GM18907 (cell line): ENCODE measurements around the gene CARD14.

ENCODE experiments used
- ATAC-seq: cut with Tn5 transposase; IDR thresholded peaks from one replicate; pipeline ENCODE4 v1.9.1; 2021; ENCODE audit warnings: mild to moderate bottlenecking, moderate library complexity; ENCODE audit not compliant: unreplicated experiment

The CARD14 gene

DNA sequence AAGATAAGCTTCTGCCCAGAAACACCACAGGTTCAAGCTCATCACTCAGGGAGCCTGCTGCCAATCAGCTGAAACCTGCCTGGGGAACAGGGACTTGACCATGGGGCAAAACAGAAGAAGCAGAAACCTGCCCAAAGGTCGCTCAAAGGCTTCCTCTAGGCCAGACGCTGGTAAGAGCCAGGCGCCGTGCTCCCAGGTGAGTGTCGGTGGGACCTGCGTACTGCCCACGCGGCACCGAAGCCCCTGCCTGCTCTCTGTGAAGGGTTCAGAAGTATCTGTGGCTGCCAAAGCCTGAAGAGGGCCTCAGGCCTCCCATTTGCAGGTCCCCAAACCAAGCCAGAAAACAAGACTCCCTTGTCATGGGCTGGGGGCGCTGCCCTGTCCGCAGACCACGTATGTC, 39.9 kb downstream of the CARD14 start:
- no peak for ATAC-seq

DNA sequence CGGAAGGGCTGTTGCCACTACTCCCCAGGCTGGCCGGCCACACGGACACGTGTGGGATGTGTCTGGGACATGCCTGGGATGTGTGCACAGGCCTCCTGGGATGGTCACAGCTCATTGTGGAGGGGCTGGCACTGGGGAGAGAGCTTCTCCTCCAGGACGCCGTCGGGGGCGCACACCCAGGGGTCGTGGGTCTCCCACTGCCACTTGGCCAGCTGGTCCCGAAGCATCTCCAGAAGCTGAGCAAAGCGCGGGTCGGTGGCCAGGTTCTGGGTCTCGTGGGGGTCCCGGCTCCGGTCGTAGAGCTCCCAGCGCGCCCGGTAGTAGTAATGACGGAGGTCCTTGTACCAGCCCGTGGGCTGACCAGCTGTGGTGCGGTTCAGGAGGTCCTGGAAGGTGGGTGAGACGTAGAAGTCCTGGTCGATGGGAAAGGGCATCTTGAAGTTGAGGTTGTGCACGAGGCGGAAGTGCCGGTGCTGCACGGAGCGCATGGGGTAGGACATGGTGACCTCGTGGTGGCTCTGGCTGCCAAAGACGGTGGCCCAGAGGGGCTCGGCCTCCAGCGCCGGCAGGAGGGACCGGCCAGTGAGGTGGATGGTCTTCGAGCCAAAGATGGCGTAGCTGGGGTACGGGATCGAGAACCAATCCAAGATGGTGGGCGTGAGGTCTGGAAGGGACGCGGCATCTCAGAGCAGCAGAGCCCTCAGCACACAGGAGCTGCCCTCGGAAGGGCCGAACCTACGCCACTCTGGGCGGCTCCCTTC, 40.7 kb downstream of the CARD14 start:
- no peak for ATAC-seq

DNA sequence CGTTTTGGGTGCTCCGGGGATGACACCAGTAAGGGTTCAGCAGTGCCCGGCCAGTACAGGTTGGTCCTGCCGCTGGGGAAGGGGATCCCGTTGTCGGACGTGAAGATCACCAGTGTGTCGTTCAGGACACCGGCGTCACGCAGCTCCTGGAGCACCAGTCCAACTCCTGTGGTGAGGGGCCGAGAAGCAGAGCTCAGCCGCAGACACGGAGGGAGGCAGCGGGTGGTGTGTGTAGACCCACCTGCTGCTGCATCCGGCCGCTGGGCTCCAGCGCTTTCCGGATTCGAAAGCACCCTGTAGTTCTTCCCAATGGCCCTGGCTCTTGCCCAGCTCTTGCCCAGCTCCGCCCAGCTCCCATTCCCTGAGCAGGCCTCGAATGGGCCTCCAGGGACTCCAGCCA, 42.3 kb downstream of the CARD14 start:
- ATAC-seq: no peak

DNA sequence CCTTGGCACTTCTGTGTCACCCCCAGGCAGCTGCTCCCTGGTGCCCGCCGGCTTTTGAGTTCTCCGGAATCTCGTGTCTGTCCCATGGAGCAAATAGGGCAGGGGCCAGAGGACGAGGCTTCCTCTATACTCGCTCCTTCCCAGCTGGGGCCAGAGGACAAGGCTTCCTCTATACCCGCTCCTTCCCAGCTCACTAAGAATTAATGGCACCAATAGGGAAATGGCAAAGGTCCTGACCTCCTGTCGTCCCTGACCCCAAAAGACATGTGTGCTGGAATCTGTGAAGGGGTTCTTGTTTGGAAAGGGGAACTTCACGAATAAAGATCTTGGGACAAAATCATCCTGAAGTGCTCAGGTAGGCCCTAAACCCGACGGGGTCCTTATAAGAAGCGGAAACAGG, 42.7 kb downstream of the CARD14 start:
- ATAC-seq: no peak

DNA sequence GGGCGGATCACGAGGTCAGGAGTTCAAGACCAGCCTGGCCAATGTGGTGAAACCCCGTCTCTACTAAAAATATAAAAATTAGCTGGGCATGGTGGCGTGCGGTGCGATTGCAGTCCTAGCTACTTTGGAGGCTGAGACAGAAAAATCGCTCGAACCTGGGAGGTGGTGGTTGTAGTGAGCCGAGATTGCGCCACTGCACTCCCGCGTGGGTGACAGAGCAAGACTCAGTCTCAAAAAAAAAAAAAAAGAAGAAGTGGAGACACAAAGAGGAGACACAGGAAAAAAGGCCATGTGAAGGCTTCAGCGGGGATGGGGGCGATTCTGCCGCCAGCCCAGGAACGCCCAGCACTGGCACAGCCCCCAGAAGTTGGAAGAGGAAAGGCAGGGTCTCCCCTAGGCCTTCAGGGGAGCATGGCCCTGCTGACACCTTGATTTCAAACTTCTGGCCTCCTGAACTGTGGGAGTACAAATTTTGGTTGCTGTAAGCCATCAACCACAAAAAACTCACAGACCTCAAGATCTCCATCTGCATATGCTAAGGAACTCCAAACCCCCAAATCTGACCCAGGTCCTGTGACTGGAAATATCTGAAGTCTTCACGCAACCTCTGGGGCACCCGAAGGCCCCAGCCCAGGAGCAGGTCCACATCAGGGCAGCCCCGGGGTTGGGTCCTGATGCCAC, 43.3 kb downstream of the CARD14 start:
- no peak for ATAC-seq

DNA sequence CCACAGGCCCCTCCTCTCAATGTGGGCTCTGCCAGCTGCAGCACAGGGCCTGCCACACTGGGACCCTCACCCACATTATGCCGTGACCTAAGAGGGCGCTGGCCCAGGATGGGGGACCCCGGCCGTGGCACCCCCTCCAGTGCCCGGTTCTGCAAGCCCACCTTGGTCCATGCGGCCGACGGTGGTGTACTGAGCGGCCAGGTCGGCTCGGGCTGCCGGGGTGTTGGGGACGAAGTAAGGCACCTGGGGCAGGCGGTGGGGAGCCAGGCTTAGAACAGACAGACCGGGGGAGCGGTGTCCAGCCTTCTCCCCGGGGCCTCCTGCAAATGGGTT, 43.8 kb downstream of the CARD14 start:
- ATAC-seq: no peak

- ATAC-seq: no peak
Observed at GRCh38 chr17:80214012-80214877, 44.4 kb downstream of the CARD14 start.

DNA sequence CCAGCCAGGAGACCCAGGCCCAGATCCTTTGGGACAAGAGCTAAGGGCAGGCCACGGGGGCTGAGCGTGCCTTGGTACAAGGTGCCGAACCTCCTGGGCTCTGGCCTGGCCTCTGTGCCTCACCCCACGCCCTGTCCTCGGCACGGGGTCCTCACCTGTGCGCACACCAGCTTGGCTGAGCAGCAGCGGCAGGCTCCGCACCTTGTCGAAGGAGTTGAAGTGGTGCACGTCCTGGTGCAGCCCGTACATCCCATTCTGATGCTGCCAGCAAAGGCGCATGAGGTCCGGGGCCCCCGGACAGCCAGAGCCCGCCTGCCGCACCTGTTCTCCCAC, 45.0 kb downstream of the CARD14 start:
- ATAC-seq: no peak

DNA sequence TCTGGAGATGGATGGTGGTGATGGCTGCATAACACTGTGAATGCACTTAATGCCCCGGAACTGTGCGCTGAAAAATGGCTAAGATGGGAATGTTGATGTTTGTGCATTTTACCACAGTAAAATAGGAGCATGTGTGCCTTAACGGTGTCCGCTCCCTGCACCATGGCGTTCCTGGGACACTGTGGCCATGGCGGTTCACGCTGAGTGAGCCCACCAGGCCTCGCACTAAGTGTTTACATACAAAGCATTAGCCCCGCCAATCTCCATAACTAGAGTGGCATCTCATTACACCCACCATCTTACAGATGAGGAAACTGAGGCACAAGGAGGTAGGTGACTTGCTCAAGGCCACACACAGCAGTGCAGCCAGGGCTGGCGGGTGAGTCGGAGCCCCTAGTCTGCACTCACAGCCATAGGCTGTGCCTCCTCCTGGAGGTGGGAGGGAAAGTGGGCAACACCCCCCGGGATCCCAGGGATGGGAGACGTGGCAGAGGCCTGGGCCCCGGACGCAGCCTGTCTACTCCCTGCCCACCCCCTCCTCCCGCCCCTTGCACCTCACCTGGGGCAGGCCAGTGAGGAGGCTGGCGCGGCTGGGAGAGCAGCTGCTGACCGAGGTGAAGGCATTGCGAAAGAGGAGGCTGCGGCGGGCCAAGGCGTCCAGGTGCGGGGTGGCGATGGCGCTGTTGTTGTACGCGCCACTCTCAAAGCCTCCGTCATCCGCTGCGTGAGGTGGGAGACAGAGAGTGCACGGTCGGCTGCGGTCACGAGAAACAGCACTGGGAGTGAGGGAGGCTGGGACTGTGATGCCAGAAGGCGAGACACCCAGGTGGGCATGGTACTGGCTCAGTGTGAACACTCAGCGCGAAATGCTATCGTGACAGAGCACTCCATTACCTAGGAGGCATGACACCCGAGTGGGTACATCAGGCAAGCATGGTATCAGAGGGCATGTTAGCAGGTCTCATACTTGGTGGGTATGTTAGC, 46.9 kb downstream of the CARD14 start:
- no peak for ATAC-seq

GRCh38 chr17:80217703-80218362, 48.0 kb downstream of the CARD14 start:
- no peak for ATAC-seq

GRCh38 chr17:80218391-80218790, 48.6 kb downstream of the CARD14 start:
- ATAC-seq: no peak

GRCh38 chr17:80219013-80219762, 49.4 kb downstream of the CARD14 start:
- peak; percentile 69 for ATAC-seq

DNA sequence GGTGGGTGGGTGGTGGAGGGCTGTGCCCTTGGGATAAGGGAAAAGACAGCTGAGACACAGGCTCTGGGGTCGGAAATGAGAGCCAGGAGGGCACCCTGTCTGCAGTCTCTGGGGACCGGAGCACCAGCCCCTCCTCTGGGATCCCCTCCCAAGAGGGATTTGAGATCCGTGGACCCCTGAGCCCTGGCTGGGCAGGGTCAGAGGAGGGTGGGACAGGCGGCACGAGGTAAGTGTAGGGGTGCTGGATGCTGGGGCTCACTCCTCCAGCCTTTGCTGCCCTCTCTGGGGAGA, 49.9 kb downstream of the CARD14 start:
- peak; percentile 18 for ATAC-seq

GRCh38 chr17:80220054-80220735, 50.4 kb downstream of the CARD14 start, which contains the start of the genes SGSH and SLC26A11:
Gene SGSH (minus strand): TSS chr17:80220333. CDS start chr17:80220313, 20 bp downstream.
Gene SLC26A11 (plus strand): TSS chr17:80220427. CDS start chr17:80221561, 1,134 bp downstream.
- peak; percentile 33 for ATAC-seq

- no peak for ATAC-seq
Observed at GRCh38 chr17:80220736-80221215, 50.9 kb downstream of the CARD14 start.

DNA sequence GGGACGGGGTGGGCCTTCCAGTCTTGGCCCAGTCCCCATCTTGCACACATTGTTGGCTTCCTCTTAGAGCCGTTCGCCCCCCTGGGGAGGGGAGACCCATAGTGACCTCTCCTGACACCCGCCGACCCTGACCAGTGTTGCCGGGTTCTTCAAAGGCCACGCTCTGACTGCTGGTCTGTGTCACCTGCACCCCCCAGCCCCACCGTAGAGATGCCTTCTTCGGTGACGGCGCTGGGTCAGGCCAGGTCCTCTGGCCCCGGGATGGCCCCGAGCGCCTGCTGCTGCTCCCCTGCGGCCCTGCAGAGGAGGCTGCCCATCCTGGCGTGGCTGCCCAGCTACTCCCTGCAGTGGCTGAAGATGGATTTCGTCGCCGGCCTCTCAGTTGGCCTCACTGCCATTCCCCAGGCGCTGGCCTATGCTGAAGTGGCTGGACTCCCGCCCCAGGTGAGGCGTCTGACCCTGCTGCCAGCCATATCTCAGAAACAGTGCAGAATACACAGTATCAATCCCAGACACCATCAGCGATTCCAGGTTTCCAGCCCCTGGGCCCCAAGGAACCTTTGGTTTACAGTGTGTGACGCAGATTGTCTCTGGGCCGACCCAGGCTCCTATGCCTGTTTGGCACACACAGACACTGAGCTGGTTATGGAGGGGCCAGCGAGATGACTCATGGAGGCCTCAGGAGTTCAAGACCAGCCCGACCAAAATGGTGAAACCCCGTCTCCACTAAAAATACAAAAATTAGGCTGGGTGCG, 51.7 kb downstream of the CARD14 start:
- no peak for ATAC-seq

- ATAC-seq: no peak
Observed at GRCh38 chr17:80222376-80223141, 52.7 kb downstream of the CARD14 start.
